Activated CD8-positive, alpha-beta memory T cell treated with anti-CD3 and anti-CD28 coated beads, Interleukin-2, amount 50 U/mL, for 24 hours (primary cell): Measurements from ENCODE around the gene B4GALT7.
"Not testable (repeated sequence)": the region's sequence is repeated elsewhere in the genome, so short reads cannot be mapped to it uniquely, and the experiment has no call there.

ENCODE experiments used
- DNase-seq: peaks from one replicate; pipeline ENCODE4 v3.0.0-alpha.2; 2020; ENCODE audit errors: extremely low read depth

The B4GALT7 gene

DNA sequence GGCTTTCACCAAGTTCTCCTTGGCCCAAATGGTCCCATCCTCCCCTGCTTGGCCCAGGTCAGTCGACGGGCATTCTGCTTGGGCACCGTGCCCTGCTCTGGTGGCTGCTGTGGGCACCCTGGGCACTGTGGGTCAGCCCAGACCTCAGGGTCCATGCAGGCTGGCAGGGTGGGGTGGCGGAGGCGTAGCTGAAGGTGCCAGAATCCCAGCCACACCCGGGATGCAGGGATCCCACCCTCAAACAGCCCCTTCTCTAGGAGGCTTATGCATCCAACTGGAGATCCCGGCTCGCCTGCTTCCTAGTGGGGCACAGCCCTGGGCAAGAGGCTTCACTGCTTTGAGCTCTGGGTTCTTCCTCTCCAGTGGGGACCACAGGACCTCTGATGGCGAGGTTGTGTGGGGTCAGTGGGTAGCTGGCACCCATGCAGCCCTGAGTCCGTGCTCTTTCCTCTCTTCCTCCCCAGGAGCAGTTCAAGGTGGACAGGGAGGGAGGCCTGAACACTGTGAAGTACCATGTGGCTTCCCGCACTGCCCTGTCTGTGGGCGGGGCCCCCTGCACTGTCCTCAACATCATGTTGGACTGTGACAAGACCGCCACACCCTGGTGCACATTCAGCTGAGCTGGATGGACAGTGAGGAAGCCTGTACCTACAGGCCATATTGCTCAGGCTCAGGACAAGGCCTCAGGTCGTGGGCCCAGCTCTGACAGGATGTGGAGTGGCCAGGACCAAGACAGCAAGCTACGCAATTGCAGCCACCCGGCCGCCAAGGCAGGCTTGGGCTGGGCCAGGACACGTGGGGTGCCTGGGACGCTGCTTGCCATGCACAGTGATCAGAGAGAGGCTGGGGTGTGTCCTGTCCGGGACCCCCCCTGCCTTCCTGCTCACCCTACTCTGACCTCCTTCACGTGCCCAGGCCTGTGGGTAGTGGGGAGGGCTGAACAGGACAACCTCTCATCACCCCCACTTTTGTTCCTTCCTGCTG, 9.4 kb downstream of the B4GALT7 start:
- no peak for DNase-seq

- DNase-seq = no peak
These were observed 10.3 kb downstream of the B4GALT7 start for GRCh38 chr5:177610131-177610769.

GRCh38 chr5:177610770-177611445, 11.0 kb downstream of the B4GALT7 start:
- DNase-seq = no peak

DNA sequence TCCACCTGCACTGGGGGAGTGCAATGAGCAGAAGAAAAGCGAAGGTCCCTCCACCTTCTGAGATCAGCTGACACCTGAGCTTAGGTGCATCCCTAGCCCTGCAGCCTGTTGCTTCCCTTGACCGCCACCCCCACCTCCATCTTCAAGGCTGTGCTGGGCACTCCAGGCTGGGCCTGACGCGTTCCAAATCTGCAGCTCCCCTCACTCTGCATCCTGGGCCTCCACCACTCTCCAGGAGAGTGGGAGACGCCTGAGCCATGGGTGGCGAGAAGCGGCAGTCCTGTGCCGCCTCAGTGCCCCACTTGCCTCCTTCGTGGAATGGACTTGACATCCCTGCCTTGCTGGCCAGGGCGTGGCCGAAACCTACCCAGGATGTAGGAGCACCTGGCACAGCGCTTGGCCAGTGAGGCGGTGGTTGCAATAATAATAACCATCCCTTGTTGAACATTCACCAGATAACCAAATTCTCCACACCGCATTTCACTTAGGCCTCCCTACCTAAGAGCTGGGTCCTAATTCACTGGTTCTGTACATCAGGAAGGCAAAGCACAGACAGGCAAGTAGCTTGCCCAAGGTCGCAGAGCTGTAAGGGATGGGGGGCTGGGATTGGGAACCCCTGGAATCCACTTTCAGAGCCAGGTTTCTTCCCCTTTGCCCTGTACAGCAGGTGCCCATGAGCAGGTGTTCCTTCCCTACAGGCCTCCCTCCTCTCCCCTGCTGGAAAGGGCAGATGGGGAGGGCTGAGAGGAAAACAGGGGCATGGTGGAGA, 11.7 kb downstream of the B4GALT7 start:
- DNase-seq = no peak

- DNase-seq = no peak
These were observed 12.3 kb downstream of the B4GALT7 start for GRCh38 chr5:177612215-177612673.

DNA sequence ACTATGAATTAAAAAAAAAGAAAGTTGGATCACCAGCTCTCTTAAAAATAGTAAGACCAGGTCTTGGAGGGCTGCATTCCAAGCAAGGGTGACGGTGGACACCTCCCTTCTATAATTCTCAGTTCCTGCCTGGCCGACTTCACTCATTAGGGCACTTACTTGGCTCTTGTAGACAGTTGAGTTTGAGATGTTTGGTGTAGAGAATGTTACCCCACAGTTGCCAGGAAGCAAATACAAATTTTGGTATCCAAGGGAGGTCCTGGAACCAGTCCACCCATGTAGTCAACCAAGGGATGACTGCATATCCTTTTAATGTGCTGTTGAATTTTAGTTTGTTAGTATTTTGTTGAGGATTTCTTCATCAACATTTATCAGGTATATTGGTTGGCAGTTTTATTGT, 20.6 kb downstream of the B4GALT7 start:
- DNase-seq = no peak

- DNase-seq = not testable (repeated sequence)
These were observed 24.2 kb downstream of the B4GALT7 start for GRCh38 chr5:177624172-177624571.

DNA sequence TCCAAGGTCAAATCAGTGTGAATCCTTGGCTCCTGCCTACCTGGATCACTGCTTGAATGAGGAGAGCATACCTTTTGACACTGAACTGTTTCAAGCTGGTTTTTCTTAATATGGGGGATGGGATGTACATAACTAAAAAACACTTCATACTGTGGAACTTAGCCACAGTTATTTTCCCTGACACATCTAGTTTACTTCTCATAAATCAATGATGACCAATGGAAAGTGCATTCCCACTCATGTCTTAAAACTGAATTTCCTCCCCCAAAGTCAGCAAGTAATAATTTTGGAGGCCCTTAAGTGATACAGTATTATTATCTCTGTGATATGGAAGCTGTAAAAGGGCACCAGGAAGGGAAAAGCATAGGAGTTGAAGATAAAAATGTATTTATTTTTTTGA, 30.3 kb downstream of the B4GALT7 start:
- DNase-seq = not testable (repeated sequence)

- DNase-seq = not testable (repeated sequence)
These were observed 35.0 kb downstream of the B4GALT7 start for GRCh38 chr5:177634912-177635311.

- not testable (repeated sequence) for DNase-seq
These were observed 45.5 kb downstream of the B4GALT7 start for GRCh38 chr5:177645462-177645861.

GRCh38 chr5:177651235-177651634, 51.3 kb downstream of the B4GALT7 start:
- DNase-seq = not testable (repeated sequence)

- not testable (repeated sequence) for DNase-seq
These were observed 57.9 kb downstream of the B4GALT7 start for GRCh38 chr5:177657846-177658245.

DNA sequence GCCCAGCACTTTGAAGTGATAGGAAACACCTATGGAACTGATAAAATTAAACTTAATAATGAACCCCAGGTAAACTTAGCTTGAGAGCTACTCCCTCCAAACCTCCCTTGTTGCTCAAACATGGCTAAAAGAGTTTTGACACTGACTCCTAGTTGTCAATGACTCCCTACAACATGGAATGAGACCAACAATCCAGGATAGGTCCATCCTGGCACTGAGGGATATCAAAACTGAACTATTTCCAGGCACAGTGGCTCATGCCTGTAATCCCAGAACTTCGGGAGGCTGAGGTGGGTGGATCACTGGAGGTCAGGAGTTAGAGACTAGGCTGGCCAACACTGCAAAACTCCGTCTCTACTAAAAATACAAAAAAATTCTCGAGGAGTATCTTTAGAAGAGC, 58.6 kb downstream of the B4GALT7 start:
- not testable (repeated sequence) for DNase-seq
